Measurements from ENCODE around the gene COPS7A.

GRCh38 chr12:6735448-6736191 lies 11.8 kb downstream of the COPS7A start:
- TF ChIP-seq REST (IDR thresholded peaks at IDR 0.05; ENCODE audit: insufficient read depth in 1 of 2, low read depth in 2 of 2, low read length in 2 of 2) (no peak), TAF1 (IDR thresholded peaks at IDR 0.05; ENCODE audit: borderline replicate concordance, insufficient read depth, low read length) (no peak), POLR2AphosphoS5 (IDR thresholded peaks at IDR 0.05; ENCODE audit: low read depth, low read length) (no peak)

Measured in PFSK-1 (cell line).